IPS-15b (cell line): ENCODE data around the gene GABBR1.

Source experiments
- H3K27me3 ChIP-seq: one replicate; pipeline ENCODE4 v1.6.1; 2013; ENCODE audit warnings: low read length; ENCODE audit not compliant: control insufficient read depth, insufficient read depth
- H3K36me3 ChIP-seq: one replicate; pipeline ENCODE4 v1.6.1; 2013; ENCODE audit warnings: low read length; ENCODE audit not compliant: control insufficient read depth, insufficient read depth
- H3K4me1 ChIP-seq: one replicate; pipeline ENCODE4 v1.6.1; 2013; ENCODE audit warnings: mild to moderate bottlenecking, low read length; ENCODE audit not compliant: control insufficient read depth, insufficient read depth
- H3K4me3 ChIP-seq: one replicate; pipeline ENCODE4 v1.5.1; 2013; ENCODE audit warnings: low read depth, low read length
- H3K9ac ChIP-seq: one replicate; pipeline ENCODE4 v1.6.1; 2013; ENCODE audit warnings: low read depth, mild to moderate bottlenecking, low read length
- H3K9me3 ChIP-seq: one replicate; pipeline ENCODE4 v1.6.1; 2013; ENCODE audit warnings: mild to moderate bottlenecking, low read length; ENCODE audit not compliant: control insufficient read depth, insufficient read depth

The GABBR1 gene

GRCh38 chr6:29608131-29608530 is 24.9 kb downstream of the GABBR1 start:
- peaks cover 70% of the 10 kb centered on the region for H3K36me3 ChIP-seq
- H3K4me1 ChIP-seq, result no peaks in the 10 kb centered on the region
- H3K9me3 ChIP-seq, result no peaks in the 10 kb centered on the region
- no peak overlapping the region for H3K9ac ChIP-seq
- no peak overlapping the region for H3K4me3 ChIP-seq
- no peaks in the 10 kb centered on the region for H3K27me3 ChIP-seq

GRCh38 chr6:29603930-29604329 is 29.1 kb downstream of the GABBR1 start:
- no peaks in the 10 kb centered on the region for H3K4me1 ChIP-seq
- H3K27me3 ChIP-seq, result no peaks in the 10 kb centered on the region
- no peak overlapping the region for H3K9ac ChIP-seq
- H3K36me3 ChIP-seq, result peaks cover 69% of the 10 kb centered on the region
- H3K4me3 ChIP-seq, result no peak overlapping the region
- no peaks in the 10 kb centered on the region for H3K9me3 ChIP-seq

- H3K9me3 ChIP-seq, result no peaks in the 10 kb centered on the region
- no peak overlapping the region for H3K9ac ChIP-seq
- H3K4me3 ChIP-seq, result no peak overlapping the region
- no peaks in the 10 kb centered on the region for H3K4me1 ChIP-seq
- H3K27me3 ChIP-seq, result no peaks in the 10 kb centered on the region
- peaks cover 65% of the 10 kb centered on the region for H3K36me3 ChIP-seq
Measured at GRCh38 chr6:29603456-29603855, 29.5 kb downstream of the GABBR1 start.

DNA sequence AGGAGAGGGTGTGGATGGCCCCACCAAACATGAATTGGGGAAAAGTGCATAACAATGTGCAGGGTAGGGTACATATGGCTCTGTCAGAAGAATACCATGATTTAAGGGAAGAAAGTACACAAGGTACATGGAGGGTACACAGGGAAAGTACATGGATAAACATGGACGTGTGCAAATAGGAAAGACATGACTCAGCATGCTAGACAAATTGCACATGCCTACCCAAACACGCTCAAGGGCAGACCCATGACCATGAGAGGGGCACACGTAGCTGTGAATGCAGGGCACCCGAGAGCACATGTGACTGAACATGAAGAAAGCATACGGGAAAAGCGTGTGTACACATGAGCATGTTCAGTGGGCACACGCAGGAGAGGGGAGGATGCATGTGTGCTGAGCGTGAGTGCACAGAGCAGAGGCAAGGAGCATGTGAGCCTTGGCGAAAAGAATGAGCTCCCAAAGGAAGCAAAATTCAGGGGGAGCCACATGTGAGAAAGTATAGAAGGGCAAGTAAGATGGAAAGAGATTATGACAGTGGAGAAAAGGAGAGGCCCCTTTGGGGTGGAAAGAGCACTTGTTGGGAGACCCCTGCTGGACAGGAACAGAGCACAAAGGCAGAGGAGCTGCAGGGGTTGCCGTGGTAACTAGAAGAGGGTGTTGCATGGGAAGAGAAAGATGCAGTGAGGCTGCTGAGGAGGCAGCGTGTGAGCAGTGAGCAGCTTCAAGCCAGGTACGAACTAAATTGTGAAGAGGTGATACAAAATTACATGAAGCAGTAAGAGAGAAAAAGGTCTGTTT is 30.2 kb downstream of the GABBR1 start:
- Histone ChIP-seq H3K4me3 (no peak overlapping the region), H3K36me3 (peaks cover 61% of the 10 kb centered on the region), H3K9ac (no peak overlapping the region), H3K27me3 (no peaks in the 10 kb centered on the region), H3K4me1 (no peaks in the 10 kb centered on the region), H3K9me3 (no peaks in the 10 kb centered on the region)

- peaks cover 6% of the 10 kb centered on the region for H3K4me1 ChIP-seq
- no peaks in the 10 kb centered on the region for H3K9me3 ChIP-seq
- peaks cover 23% of the 10 kb centered on the region for H3K36me3 ChIP-seq
- H3K4me3 ChIP-seq, result no peak overlapping the region
- H3K27me3 ChIP-seq, result no peaks in the 10 kb centered on the region
- H3K9ac ChIP-seq, result no peak overlapping the region
Measured at GRCh38 chr6:29598172-29598747, 34.7 kb downstream of the GABBR1 start.

DNA sequence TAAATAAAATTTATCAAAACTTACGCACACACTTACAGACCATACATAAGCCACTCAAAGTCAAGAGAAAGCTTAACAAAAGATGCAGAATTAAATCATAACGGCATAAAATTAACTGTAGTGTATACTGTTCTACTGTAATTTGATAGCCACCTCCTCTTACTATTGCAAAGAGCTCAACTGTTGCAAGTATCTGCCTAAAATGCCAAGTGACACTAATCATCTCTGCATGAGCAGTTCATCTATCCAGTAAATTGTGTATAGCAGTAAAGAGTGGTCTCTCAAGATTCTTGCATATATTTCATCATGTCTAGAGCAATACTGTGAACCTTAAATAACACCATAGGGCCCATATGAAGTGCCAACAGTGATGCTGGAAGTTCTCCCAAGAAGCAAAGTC is 35.8 kb downstream of the GABBR1 start:
- Histone ChIP-seq H3K4me3 (no peak overlapping the region), H3K4me1 (peaks cover 6% of the 10 kb centered on the region), H3K36me3 (peaks cover 14% of the 10 kb centered on the region), H3K9me3 (no peaks in the 10 kb centered on the region), H3K27me3 (no peaks in the 10 kb centered on the region), H3K9ac (no peak overlapping the region)

DNA sequence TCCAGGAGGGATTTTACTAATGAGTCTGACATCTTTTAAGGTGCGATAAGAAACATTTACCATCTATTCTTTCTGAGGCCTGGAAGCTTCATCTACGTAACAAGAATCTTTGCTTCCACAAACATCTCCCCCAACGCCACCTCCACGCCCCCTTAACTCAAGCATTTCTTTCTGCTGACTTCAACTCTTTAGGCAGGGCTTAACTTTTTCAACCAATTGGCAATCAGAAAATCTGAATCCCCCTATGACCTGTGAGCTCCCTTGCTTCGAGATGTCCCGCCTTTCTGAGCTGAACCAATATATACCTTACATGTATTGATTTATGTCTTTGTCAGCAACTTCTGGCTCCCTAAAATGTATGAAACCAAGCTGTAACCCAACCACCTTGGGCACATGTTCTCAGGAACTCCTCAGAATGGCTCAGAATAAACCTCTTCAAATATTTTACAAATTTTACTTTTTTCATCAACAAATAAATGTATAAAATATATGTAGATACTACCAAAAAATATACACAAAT is 36.5 kb downstream of the GABBR1 start:
- peaks cover 7% of the 10 kb centered on the region for H3K36me3 ChIP-seq
- no peak overlapping the region for H3K4me3 ChIP-seq
- no peaks in the 10 kb centered on the region for H3K27me3 ChIP-seq
- no peaks in the 10 kb centered on the region for H3K9me3 ChIP-seq
- peaks cover 10% of the 10 kb centered on the region for H3K4me1 ChIP-seq
- no peak overlapping the region for H3K9ac ChIP-seq

GRCh38 chr6:29593199-29593855 is 39.7 kb downstream of the GABBR1 start:
- H3K4me3 ChIP-seq, result no peak overlapping the region
- H3K4me1 ChIP-seq, result peaks cover 10% of the 10 kb centered on the region
- H3K36me3 ChIP-seq, result no peaks in the 10 kb centered on the region
- no peaks in the 10 kb centered on the region for H3K9me3 ChIP-seq
- H3K9ac ChIP-seq, result no peak overlapping the region
- no peaks in the 10 kb centered on the region for H3K27me3 ChIP-seq

DNA sequence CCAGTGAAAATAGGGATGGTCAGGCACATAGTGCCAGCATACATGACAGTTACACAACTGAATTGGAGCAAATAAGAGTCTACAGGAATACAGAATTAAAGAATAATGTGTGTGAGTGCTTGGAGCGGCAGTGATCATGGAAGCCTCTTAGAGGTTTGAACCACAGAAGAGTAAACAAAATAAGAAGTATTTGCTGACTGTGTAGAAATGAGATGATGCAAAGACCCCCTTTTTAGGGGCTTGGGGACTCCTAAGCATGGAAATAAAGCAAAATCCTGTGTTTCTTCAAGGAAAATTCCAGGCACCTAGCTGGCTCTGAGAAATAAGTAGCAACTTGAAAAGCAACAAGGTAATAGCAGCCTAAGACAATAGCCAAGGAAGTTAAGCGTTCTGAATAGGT is 41.3 kb downstream of the GABBR1 start:
- H3K4me1 ChIP-seq, result peaks cover 10% of the 10 kb centered on the region
- H3K4me3 ChIP-seq, result no peak overlapping the region
- no peaks in the 10 kb centered on the region for H3K27me3 ChIP-seq
- no peaks in the 10 kb centered on the region for H3K36me3 ChIP-seq
- no peak overlapping the region for H3K9ac ChIP-seq
- H3K9me3 ChIP-seq, result no peaks in the 10 kb centered on the region

DNA sequence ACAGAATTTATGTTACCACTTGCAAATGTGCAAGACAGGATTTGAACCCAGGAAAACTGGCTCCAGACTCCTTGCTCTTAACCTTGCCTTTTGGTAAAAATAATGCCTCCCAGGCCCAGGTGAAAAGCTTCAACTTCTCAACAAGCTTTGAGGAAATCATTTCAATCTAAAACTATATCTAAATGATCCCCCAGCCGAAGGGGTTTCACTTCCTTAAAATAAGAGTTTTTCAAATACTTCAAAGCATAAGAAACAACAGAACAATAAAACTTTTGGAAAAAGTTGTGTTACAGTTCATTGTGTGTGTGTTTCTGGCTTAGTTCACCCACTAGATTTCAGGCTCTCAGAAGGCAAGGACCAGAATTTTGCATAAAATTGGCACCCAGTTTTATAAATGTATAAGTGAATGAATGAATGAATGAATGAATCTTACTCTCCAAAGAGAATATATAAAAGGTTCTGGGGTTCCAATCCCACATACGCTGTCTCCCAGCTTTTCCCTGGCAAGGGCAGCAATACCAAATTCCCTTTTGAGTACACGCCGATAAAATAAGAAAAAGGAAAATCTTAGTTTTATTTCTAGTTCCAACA is 42.7 kb downstream of the GABBR1 start:
- Histone ChIP-seq H3K9ac (no peak overlapping the region), H3K4me1 (peaks cover 4% of the 10 kb centered on the region), H3K9me3 (no peaks in the 10 kb centered on the region), H3K36me3 (no peaks in the 10 kb centered on the region), H3K4me3 (no peak overlapping the region), H3K27me3 (no peaks in the 10 kb centered on the region)

DNA sequence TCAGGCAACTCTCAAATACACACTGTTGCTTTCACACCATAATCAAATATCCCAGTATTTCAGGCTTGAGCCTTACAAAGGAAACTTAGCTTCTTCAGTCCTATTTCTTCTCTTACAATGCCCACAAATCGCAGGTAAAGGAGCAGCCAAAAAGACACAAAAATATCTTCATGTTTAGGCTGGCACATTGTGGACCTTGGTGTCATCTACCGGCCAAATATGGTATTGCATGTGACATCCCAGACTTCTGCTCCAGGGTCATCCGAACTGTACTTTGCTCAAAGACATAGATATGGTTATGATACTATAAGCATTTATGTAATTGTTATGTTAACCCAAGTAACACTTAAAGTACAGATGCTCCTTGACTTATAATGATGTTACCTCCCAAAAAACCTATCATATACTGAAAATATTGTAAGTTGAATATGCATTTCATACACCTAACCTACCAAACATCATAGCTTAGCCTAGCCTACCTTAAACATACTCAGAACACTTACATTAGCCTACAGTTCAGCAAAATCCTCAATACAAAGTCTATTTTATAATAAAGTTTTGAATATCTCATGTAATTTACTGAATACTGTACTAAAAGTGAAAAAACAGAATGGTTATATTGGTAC is 43.4 kb downstream of the GABBR1 start:
- Histone ChIP-seq H3K27me3 (no peaks in the 10 kb centered on the region), H3K9me3 (no peaks in the 10 kb centered on the region), H3K4me3 (no peak overlapping the region), H3K4me1 (peaks cover 4% of the 10 kb centered on the region), H3K9ac (no peak overlapping the region), H3K36me3 (no peaks in the 10 kb centered on the region)
